GM08714 (cell line): ENCODE measurements around the gene GLDN.
"Not testable (repeated sequence)": the region's sequence is repeated elsewhere in the genome, so short reads cannot be mapped to it uniquely, and the experiment has no call there.

Source experiments
- H3K4me3 ChIP-seq: fragments of 200-500 bp; sonication (Bioruptor generic); 2 replicates; pipeline ENCODE4 v1.5.1; 2014; ENCODE audit warnings: mild to moderate bottlenecking, low read length, inconsistent platforms
- ZNF274 ChIP-seq: IDR thresholded peaks from 2 replicates; pipeline ENCODE4 v1.6.1; 2012; ENCODE audit warnings: mild to moderate bottlenecking, low read depth, low read length

The GLDN gene

DNA sequence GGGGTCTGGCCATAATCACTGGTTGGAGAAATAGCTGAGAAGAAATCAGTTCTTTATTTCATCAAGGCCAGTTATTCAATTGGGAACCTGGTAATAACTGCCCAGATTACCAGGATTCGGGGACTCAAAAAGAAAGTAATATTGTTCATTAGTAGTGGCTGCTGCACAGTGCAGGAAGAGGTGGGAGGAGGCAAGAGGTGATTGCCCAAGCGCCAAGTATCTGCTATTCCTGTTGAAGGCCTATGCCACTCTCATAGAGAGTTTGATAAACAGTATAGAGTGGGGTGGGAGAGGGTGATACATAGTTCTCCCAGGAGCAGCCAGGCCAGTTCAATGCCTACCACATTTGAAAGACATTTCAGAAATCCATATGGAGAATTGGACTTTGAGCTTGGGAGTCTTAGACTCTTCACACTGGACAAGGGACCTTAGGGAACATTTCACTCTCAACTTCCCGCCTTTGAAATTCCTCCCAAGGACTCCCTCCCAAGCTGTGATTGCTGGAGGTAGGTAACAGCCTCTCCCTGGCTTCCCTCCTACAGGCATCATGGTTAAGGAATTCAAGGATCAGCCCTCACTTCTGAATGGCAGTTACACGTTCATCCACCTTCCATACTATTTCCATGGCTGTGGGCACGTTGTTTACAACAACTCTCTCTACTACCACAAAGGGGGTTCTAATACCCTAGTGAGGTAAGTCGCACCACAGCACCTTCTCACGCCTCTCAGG lies 59.8 kb downstream of the GLDN start:
- TF ChIP-seq ZNF274: no peak
- no peak overlapping the region for H3K4me3 ChIP-seq

- no peak overlapping the region for H3K4me3 ChIP-seq
- no peak for TF ChIP-seq ZNF274
Observed at GRCh38 chr15:51401872-51402517, 60.5 kb downstream of the GLDN start.

DNA sequence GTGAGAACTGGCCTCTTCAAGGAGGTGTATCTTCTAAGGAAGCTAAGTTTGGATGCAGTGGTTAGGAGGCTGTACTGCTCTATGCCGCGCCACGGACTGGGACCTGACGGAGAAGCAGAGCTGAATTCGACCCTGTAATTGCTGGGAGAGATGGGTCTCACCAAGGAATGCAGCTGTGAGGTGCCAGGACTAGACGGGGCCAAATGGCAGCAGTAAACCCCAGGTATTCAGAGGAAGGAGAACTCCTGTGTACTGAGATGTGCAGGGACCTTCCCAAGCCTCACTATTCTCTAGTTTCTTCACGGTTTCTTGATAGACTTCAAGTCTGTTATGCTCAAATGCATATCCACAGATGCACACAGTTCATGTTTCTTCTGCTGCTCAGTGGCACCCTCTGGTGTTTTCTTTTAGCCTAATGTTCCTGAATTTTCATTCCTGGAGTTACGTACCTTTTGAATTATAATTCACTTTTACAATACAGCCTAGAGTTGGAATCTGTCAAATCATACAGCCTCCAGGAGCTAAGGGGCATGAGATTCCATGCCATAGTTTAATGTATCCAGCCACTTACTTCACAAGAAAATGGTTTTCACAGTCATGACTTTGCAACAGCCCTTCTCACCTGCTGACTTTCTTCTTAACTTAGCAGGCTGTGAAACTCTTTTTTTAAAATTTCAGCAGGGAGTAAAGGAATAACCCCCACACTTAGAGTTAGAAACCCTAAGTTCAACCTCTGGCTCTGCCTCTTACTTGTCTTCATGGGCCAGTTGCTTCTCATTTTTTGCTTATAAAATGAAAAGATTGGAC lies 61.8 kb downstream of the GLDN start:
- no peak for TF ChIP-seq ZNF274
- H3K4me3 ChIP-seq: no peak overlapping the region

DNA sequence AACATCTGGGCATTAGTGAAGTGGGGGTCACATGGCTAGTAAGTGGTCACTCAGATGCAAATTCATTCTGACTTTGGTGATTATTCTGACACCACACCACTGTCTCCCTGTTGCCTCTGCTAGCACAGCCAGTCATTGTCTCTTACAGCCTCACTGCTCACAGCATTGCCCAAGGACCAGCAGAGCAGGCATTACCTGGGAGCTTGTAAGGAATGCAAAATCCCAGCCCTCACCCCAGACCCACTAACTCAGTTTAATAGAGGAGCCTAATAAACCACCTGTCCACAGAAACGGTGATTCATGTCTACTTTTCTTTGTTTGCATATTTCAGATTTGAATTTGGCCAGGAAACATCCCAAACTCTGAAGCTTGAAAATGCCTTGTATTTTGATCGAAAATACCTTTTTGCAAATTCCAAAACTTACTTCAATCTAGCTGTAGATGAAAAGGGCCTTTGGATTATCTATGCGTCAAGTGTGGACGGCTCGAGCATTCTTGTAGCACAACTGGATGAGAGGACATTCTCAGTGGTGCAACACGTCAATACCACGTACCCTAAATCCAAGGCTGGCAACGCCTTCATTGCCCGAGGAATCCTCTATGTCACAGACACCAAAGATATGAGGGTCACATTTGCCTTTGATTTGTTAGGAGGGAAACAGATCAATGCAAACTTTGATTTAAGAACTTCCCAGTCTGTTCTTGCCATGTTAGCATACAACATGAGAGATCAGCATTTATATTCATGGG lies 62.7 kb downstream of the GLDN start:
- TF ChIP-seq ZNF274: no peak
- no peak overlapping the region for H3K4me3 ChIP-seq

- TF ChIP-seq ZNF274: no peak
- no peak overlapping the region for H3K4me3 ChIP-seq
Observed at GRCh38 chr15:51405693-51406523, 64.5 kb downstream of the GLDN start.

DNA sequence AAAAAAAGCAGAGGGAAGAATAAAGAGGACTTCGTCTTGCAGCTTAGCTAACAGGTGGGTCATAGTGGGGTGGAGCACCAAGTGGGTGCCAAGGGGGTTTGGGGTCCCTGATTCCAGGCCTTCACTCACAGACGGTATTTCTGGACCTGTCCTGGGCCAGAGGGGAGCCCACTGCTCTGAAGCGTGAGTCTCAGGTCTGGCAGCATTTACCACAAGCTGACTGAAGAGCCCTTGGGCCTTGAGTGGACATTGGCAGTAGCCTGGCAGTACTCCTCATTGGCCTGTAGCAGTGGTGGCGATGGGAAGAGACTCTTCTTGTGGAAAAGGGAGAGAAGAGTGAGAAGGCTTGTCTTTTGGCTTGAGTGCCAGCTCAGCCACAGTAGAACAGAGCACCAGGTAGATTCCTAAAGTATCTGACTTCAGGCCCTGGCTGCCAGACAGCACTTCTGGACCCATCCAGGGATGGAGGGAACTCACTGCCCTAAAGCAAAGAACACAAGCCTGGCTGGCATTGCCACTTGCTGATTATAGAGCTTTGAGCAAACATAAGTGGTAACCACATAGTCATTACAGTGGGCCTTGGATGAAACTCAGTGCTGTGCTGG lies 72.9 kb downstream of the GLDN start:
- no peak for TF ChIP-seq ZNF274
- no peak overlapping the region for H3K4me3 ChIP-seq

GRCh38 chr15:51416129-51416528 lies 74.7 kb downstream of the GLDN start:
- H3K4me3 ChIP-seq: no peak overlapping the region
- no peak for TF ChIP-seq ZNF274

GRCh38 chr15:51423040-51423439 lies 81.6 kb downstream of the GLDN start:
- not testable (repeated sequence) for H3K4me3 ChIP-seq

- no peak for TF ChIP-seq ZNF274
- no peak overlapping the region for H3K4me3 ChIP-seq
Observed at GRCh38 chr15:51424780-51425179, 83.3 kb downstream of the GLDN start.

GRCh38 chr15:51425517-51426040 lies 84.1 kb downstream of the GLDN start:
- TF ChIP-seq ZNF274: no peak
- H3K4me3 ChIP-seq: no peak overlapping the region

GRCh38 chr15:51438526-51438925 lies 97.1 kb downstream of the GLDN start:
- H3K4me3 ChIP-seq: no peak overlapping the region
- TF ChIP-seq ZNF274: no peak

DNA sequence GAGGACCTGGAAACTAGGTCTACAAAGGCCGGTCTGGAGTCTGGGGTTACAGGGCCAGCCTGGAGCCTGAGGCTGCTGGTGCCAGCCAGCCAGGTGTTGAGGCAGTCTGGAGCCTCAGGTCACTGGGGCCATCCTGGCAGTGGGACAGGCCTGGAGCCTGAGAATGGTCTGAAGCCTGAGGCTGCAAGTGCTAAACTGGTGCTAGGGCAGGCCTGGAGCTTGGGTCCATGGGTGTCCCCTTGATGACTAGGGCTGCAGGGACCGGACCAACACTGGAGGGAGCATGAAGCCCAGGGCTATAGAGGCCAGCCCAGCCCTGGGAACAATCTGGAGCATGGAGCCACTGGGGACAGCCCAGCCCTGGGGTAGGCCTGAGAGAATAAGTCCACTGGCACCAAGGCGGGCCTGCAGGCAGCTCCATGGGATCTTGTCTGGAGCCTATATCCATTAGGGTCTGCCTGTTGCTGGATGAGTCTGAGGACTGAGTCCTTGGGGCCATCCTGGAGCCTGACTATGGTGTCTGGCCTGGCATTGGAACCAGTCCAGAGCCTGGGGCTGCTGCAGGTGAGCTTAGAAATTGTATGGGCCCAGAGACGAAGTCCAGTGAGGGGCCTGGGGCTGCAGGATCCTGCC lies 101.9 kb downstream of the GLDN start:
- TF ChIP-seq ZNF274: no peak
- no peak overlapping the region for H3K4me3 ChIP-seq
